ENCODE data around the gene TACR2.

The TACR2 gene

DNA sequence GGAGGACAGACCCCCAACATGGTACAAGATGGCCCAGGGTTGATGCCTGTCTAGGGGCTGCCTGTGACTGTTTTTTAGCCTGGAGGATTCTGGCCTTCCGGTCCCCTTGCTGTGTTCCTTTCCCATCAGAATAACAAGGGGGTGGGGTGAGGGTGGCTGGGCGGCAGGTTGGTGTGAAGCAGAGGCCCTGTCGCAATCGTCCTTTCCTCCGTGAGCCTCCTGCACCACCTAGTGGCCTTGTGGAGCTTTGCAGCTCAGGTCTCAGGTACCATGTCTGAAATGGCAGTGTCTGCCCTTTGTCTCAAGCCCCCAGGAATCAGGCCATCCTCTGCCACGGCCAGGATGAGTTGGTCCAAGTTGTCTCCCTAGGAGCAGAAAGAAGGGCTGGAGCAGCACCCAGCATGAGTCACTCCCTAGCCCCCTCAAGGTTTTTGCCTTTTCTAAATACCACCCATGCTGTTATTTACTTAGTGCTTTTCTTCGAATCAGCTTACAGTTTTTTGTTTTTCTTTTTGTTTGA lies 24.2 kb downstream of the TACR2 start:
- TF ChIP-seq Cebpa-rat (IDR thresholded peaks at IDR 0.05): peak; percentile 89
- no peaks in the 10 kb centered on the region for H3K27me3 ChIP-seq
- H3K4me3 ChIP-seq: no peak overlapping the region
- H3K9me3 ChIP-seq: no peaks in the 10 kb centered on the region
- H3K27ac ChIP-seq: no peak overlapping the region
- H3K36me3 ChIP-seq: peaks cover 81% of the 10 kb centered on the region
- peaks cover 5% of the 10 kb centered on the region; the same call in 1 of the 2 replicates for H4K20me1 ChIP-seq
- peaks cover 23% of the 10 kb centered on the region for H3K4me1 ChIP-seq
- H3K9ac ChIP-seq: no peak overlapping the region
- peak overlapping the region; percentile 14; the same call in 1 of the 2 replicates for H3K4me2 ChIP-seq

DNA sequence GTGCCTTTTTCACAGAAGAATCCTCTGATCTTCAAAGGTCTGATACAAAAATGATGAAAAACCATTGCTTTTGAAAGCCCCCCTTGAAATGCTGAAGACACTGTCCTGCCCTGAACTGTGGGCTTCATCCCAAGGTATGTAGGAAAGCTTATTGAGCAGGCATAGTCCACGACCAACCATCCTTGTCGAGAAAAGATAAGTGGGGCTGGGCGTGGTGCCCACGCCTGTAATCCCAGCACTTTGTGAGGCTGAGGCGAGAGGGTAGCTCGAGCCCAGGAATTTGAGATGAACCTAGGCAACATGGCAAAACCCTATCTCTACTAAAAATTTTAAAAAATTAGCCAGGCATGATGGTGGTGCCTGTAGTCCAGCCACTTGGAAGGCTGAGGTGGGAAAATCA lies 25.6 kb downstream of the TACR2 start:
- peaks cover 23% of the 10 kb centered on the region for H3K4me1 ChIP-seq
- H3K36me3 ChIP-seq: peaks cover 82% of the 10 kb centered on the region
- H3K4me2 ChIP-seq: no peak overlapping the region
- no peak overlapping the region for H3K27ac ChIP-seq
- no peak overlapping the region for H3K9ac ChIP-seq
- H4K20me1 ChIP-seq: peaks cover 5% of the 10 kb centered on the region; the same call in 1 of the 2 replicates
- H3K4me3 ChIP-seq: no peak overlapping the region
- TF ChIP-seq Cebpa-rat (IDR thresholded peaks at IDR 0.05): no peak
- H3K27me3 ChIP-seq: no peaks in the 10 kb centered on the region
- H3K9me3 ChIP-seq: no peaks in the 10 kb centered on the region

DNA sequence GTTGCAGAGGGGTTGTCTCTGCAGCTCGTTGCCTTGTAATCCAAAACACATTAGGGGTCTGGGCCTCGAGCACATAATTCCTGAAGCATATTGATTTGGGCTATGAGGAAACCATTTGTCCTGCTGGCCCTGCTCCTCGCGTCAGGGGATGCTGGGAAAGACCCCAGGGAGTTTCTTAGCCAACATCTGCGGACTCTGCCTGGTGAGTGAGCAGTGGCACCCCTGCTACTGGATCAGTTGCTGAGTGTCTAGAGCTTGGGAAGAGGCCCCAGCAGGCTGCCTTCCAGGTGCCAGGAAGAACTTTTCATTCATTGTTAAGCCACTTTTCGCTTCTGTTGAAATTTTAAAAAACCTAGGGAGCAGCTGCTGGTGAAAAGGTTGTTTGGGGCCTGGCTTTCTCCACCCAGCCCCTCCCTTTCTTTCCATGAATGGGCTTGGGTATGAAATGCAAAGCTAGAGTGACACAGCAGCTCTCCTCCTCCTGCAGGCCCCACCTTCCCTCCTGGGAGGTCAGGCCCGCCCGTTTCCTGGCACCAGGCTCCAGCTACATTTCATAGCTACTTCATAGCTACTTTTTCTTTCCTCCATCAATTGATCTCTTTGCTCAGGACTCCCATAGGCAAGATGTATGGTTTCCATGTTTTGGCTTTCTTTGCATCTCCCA lies 26.8 kb downstream of the TACR2 start:
- TF ChIP-seq Cebpa-rat (IDR thresholded peaks at IDR 0.05): no peak
- Histone ChIP-seq H3K9me3 (no peaks in the 10 kb centered on the region), H3K27ac (peak overlapping the region; percentile 46; the same call in 1 of the 2 replicates), H3K27me3 (no peaks in the 10 kb centered on the region), H3K9ac (peak overlapping the region; percentile 54; the same call in 1 of the 2 replicates), H3K4me3 (no peak overlapping the region), H4K20me1 (peaks cover 5% of the 10 kb centered on the region; the same call in 1 of the 2 replicates), H3K4me1 (peaks cover 23% of the 10 kb centered on the region), H3K4me2 (peak overlapping the region; percentile 60), H3K36me3 (peaks cover 83% of the 10 kb centered on the region)

- Histone ChIP-seq H3K27me3 (no peaks in the 10 kb centered on the region), H4K20me1 (peaks cover 5% of the 10 kb centered on the region; the same call in 1 of the 2 replicates), H3K9me3 (no peaks in the 10 kb centered on the region), H3K4me3 (no peak overlapping the region), H3K4me1 (peaks cover 23% of the 10 kb centered on the region), H3K4me2 (no peak overlapping the region), H3K36me3 (peaks cover 83% of the 10 kb centered on the region), H3K9ac (no peak overlapping the region), H3K27ac (no peak overlapping the region)
- TF ChIP-seq Cebpa-rat (IDR thresholded peaks at IDR 0.05): no peak
Observed at GRCh38 chr10:69388488-69388887, 28.2 kb downstream of the TACR2 start.

DNA sequence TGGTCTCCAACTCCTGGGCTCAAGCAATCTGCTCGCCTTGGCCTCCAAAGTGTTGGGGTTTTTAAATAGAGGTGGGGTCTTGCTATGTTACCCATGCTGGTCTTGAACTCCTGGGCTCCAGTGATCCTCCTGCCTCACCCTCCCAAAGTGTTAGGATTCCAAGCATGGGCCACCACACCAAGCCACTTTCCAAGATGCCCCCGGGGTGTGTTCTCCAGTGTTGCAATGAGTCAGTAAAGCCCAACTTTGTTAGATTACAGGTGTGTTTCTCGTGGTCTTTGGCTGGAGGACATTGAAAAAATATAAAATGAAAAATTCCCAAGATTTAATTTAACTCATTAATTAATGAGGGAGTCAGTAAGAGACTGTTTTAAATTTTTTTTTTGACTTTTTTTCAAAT lies 29.2 kb downstream of the TACR2 start:
- H3K36me3 ChIP-seq: peaks cover 88% of the 10 kb centered on the region

GRCh38 chr10:69385454-69386350 lies 31.0 kb downstream of the TACR2 start:
- H4K20me1 ChIP-seq: no peaks in the 10 kb centered on the region; the same call in 1 of the 2 replicates
- no peak overlapping the region for H3K27ac ChIP-seq

More for the DNA sequence above, 29.2 kb downstream of the TACR2 start:
- no peak for TF ChIP-seq Cebpa-rat (IDR thresholded peaks at IDR 0.05)
- Histone ChIP-seq H3K4me1 (peaks cover 23% of the 10 kb centered on the region), H3K4me3 (no peak overlapping the region), H3K27ac (no peak overlapping the region), H3K9ac (no peak overlapping the region), H3K9me3 (no peaks in the 10 kb centered on the region), H3K4me2 (no peak overlapping the region), H3K27me3 (no peaks in the 10 kb centered on the region), H4K20me1 (peaks cover 5% of the 10 kb centered on the region; the same call in 1 of the 2 replicates)

DNA sequence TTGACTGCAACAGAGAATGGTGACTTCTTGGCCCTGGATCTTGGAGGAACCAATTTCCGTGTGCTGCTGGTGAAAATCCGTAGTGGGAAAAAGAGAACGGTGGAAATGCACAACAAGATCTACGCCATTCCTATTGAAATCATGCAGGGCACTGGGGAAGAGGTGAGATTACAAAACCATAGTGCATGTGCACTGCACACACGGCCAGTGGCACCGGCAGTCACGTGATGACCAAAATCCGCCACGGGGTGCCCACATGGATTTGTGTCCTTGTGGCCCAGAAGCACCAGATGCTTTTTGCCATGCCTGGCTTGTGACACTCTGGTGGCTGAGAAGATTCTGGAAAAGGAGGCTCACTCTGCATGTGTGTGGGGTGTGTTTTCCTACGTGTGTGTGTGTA lies 32.4 kb downstream of the TACR2 start:
- H3K27ac ChIP-seq: no peak overlapping the region
- no peaks in the 10 kb centered on the region for H3K9me3 ChIP-seq
- no peak overlapping the region for H3K4me3 ChIP-seq
- no peak overlapping the region for H3K9ac ChIP-seq
- no peaks in the 10 kb centered on the region for H4K20me1 ChIP-seq
- peaks cover 3% of the 10 kb centered on the region; the same call in 1 of the 2 replicates for H3K4me1 ChIP-seq
- no peaks in the 10 kb centered on the region for H3K27me3 ChIP-seq
- H3K4me2 ChIP-seq: no peak overlapping the region
- no peak for TF ChIP-seq Cebpa-rat (IDR thresholded peaks at IDR 0.05)
- H3K36me3 ChIP-seq: peaks cover 98% of the 10 kb centered on the region

More at GRCh38 chr10:69385454-69386350, 31.0 kb downstream of the TACR2 start:
- no peak overlapping the region for H3K9ac ChIP-seq
- peaks cover 89% of the 10 kb centered on the region for H3K36me3 ChIP-seq
- H3K9me3 ChIP-seq: no peaks in the 10 kb centered on the region
- peaks cover 17% of the 10 kb centered on the region for H3K4me1 ChIP-seq
- H3K4me3 ChIP-seq: no peak overlapping the region
- no peak for TF ChIP-seq Cebpa-rat (IDR thresholded peaks at IDR 0.05)
- H3K27me3 ChIP-seq: no peaks in the 10 kb centered on the region
- H3K4me2 ChIP-seq: no peak overlapping the region

DNA sequence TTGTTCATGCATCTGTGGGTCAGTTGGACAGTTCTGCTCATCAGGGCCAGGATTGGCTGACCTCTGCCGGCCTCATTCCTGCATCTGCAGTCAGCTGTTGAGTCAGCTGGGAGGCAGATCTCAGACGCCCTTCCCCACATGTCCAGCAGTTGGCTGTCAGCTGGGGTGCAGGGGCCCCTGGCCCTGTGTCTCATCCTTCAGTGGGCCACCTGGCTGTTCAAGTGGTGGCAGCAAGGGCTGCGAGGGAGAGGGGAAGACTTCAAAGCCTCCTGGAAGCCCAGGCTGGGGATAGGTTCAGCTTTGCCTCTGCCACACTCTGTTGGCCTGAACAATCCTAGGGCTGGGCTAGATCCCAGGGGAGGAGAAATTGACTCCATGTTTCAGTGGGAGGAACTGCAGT lies 33.2 kb downstream of the TACR2 start:
- Histone ChIP-seq H3K4me3 (no peak overlapping the region), H3K4me1 (no peaks in the 10 kb centered on the region), H3K4me2 (no peak overlapping the region), H3K27me3 (no peaks in the 10 kb centered on the region), H4K20me1 (no peaks in the 10 kb centered on the region), H3K36me3 (peaks cover 96% of the 10 kb centered on the region), H3K9ac (no peak overlapping the region), H3K27ac (no peak overlapping the region), H3K9me3 (no peaks in the 10 kb centered on the region)
- no peak for TF ChIP-seq Cebpa-rat (IDR thresholded peaks at IDR 0.05)

- Histone ChIP-seq H3K27ac (no peak overlapping the region), H4K20me1 (no peaks in the 10 kb centered on the region), H3K9ac (no peak overlapping the region), H3K27me3 (no peaks in the 10 kb centered on the region), H3K4me2 (no peak overlapping the region), H3K4me1 (no peaks in the 10 kb centered on the region), H3K9me3 (no peaks in the 10 kb centered on the region), H3K4me3 (no peak overlapping the region), H3K36me3 (peaks cover 97% of the 10 kb centered on the region)
- TF ChIP-seq Cebpa-rat (IDR thresholded peaks at IDR 0.05): no peak
Observed at GRCh38 chr10:69382382-69383117, 34.2 kb downstream of the TACR2 start.

All from BLaER1 (cell line).